ENCODE data around the gene FBXL19.

Gene FBXL19

GRCh38 chr16:30947541-30947858, 24.1 kb downstream of the FBXL19 start:
- DNase-seq (ENCODE audit: low read depth, low spot score): no peak

GRCh38 chr16:30947859-30948666, 24.7 kb downstream of the FBXL19 start:
- no peak for DNase-seq (ENCODE audit: low read depth, low spot score)

GRCh38 chr16:30948667-30949649, 25.6 kb downstream of the FBXL19 start, which contains the start of gene ORAI3:
Gene ORAI3 (plus strand): TSS chr16:30949068. CDS start chr16:30949290, 222 bp downstream.
- DNase-seq (ENCODE audit: low read depth, low spot score): no peak

DNA sequence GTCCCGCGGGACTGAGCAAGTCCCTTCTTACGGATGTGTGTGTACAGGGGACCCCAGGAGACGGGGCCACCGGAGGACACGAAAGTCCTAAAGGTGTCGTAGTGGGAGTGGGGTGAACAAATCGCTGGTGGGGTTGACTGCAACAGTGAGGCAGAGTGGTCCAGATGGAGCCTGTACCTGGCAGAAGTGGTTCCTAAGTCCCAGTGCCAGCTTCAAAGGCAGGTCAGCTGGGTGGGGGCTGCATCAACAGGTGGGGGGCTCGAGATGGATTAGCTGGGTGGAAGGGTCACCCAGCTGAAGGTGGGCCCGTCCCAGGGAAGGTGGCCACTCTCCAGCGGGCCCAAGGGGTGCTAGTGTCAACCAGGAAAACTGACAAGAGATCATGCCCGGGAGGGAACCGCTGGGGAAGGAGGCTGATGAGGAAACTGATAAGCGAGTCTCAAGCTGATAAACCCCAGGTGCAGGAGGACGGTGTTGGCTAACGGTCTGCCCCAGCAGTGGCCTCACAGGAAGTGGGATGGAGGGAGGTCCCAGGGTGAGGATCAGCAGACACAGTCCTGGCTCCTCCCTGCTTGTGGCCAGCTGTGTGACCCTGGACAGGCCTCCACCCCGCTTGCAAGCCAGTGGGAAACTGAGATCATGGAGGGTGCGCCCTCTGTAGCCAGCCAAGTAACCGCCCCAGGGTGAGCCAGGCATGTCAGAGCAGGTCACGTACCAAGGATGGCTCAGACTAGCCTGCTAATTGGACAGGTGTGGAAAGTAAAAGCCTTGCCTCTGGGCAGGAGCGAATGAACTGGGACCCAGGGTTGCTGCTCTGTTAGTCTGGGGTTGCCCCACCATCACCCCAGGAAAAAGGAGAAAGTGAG, 26.5 kb downstream of the FBXL19 start:
- no peak for DNase-seq (ENCODE audit: low read depth, low spot score)

DNA sequence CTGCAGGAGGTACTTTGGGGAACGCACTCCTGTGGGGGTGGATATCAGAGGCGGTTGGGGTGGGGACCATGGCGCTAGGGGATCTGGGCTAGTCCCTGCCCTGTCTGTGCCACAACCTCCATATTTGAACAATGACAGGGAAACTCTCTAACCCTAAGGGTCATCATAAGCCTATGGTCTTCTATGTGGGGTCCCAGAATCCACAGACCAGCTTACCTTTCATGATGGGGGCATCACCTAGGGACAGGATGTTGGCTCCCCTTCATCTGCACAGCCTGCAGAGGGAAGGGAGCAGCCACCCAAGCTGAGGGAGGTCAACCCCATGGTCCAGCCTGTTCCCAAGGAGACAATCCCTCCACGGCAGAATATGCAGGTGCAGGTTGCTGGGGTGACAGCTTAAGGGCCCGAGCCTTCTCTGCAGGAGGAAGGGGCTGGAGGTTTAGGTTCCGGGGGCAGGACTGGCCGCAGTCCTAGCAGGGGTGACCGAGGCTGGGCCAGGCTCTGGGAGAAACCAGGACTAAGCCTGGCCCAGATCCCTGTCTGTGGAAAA, 27.2 kb downstream of the FBXL19 start:
- no peak for DNase-seq (ENCODE audit: low read depth, low spot score)

DNA sequence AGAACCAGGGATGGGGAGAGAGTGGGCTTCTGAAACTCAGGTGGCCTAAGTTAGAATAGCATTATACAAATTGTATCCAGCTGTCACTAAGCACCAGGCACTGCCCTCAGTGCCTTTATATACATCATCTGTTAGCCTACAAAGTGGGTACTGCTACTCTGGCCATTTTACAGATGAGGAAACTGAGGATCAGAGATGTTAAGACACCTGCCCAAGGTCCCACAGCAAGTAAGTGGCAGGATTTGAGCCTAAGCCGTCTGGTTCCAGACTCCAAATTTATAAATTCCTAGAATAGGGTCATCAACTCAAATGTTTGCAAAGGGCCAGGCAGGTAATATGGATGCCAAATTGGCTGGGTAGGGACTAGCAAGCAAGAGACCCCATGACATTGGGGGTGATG, 27.8 kb downstream of the FBXL19 start:
- DNase-seq (ENCODE audit: low read depth, low spot score): no peak

DNA sequence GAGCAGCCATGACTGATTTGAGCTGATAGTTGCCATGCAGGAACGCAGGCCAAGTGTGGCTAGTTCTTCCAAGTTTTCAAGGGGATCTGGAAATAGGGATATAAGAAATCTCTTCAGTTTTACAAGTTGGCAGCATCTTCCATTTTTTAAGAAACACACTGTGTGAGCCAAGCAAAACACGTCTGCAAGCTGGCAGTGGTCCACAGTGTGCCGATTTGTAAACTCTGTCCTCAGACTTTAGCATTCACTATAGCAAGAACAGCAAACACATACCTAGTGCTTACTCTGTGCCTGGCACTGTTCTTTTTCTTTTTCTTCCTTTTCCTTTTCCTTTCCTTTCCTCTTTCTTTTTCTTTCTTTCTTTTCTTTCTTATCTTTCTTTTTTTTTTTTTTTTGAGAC, 28.4 kb downstream of the FBXL19 start:
- DNase-seq (ENCODE audit: low read depth, low spot score): no peak

DNA sequence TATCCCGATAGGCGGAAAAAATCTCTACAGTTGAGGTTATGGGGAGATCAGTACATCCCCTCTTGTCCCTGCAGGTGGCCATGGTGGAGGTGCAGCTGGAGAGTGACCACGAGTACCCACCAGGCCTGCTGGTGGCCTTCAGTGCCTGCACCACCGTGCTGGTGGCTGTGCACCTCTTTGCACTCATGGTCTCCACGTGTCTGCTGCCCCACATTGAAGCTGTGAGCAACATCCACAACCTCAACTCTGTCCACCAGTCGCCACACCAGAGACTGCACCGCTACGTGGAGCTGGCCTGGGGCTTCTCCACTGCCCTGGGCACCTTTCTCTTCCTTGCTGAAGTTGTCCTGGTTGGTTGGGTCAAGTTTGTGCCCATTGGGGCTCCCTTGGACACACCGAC, 29.7 kb downstream of the FBXL19 start:
- DNase-seq (ENCODE audit: low read depth, low spot score): no peak

DNA sequence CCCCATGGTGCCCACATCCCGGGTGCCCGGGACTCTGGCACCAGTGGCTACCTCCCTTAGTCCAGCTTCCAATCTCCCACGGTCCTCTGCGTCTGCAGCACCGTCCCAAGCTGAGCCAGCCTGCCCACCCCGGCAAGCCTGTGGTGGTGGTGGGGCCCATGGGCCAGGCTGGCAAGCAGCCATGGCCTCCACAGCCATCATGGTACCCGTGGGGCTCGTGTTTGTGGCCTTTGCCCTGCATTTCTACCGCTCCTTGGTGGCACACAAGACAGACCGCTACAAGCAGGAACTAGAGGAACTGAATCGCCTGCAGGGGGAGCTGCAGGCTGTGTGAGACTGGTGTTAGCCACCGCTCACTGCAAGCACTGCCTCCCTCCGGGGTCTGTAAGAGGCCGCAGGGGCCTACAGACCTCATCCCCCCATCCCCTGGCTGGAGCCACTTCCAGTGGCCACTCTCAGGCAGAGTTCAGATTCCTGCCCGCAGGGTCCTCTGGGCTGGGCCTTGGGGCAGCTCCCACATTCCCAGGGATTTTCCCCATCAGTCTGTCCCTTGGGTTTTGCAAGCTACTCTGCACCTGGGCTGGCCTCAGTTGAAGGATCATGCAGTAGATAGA, 30.2 kb downstream of the FBXL19 start:
- DNase-seq (ENCODE audit: low read depth, low spot score): no peak

DNA sequence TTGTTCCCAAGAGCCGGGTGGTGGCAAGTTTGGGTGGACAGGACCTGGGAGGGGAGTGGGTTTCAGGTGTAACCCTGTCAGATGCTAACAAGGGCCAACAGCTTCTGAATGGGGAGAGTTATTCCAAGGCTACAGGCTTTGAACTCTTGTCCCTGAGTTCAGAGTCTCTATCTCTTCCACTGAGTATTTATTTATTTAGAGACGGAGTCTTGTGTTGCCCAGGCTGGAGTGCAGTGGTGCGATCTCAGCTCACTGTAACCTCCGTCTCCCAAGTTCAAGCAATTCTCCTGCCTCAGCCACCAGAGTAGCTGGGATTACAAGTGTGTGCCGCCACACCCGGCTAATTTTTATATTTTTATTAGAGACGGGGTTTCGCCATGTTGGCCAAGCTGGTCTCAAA, 31.6 kb downstream of the FBXL19 start:
- no peak for DNase-seq (ENCODE audit: low read depth, low spot score)

DNA sequence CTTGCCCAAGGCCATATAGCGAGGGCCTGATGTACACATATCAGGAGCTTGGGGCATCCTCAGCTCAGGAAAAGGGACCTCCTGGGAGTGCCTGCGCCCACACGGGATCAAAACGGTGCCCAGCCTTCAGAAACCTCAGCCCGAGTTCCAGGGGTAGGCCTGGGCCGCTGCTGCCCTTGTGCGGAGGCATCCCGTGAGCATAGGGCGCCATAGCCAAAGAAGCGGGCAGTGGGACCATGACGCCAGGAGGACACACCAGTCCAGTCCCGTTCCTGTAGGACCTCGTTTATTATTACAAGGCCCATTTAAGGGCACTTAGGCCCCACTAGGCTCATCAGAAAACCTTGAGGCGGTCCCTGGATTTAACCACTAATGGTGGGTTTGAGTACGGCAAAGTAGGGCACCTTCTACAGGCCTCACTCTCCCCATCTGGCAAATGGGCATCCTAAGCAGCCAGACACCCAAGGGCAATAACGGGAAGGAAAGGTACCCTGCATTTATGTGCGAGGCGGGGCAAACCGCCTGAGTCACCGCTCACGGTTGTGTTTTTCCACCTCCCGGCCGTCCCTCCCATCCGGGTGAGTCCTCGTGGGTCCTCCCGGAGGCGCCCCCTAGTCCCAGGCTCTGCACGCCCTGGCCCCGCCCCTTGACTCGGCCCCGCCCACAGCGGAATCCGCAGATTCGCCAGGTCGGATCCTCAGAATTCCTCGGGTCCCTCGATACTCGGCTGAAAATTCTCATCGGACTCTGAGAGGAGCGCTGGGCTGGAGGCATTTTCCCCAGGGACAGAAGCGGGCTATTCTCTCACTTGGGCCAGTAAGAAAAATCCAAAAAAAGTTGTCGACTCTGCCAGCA, 33.5 kb downstream of the FBXL19 start:
- DNase-seq (ENCODE audit: low read depth, low spot score): peak; percentile 76

GRCh38 chr16:30957456-30958174, 34.2 kb downstream of the FBXL19 start, which contains the start of gene SETD1A:
Gene SETD1A (plus strand): TSS chr16:30957754. CDS start chr16:30958732, 978 bp downstream.
- peak; percentile 94 for DNase-seq (ENCODE audit: low read depth, low spot score)

DNA sequence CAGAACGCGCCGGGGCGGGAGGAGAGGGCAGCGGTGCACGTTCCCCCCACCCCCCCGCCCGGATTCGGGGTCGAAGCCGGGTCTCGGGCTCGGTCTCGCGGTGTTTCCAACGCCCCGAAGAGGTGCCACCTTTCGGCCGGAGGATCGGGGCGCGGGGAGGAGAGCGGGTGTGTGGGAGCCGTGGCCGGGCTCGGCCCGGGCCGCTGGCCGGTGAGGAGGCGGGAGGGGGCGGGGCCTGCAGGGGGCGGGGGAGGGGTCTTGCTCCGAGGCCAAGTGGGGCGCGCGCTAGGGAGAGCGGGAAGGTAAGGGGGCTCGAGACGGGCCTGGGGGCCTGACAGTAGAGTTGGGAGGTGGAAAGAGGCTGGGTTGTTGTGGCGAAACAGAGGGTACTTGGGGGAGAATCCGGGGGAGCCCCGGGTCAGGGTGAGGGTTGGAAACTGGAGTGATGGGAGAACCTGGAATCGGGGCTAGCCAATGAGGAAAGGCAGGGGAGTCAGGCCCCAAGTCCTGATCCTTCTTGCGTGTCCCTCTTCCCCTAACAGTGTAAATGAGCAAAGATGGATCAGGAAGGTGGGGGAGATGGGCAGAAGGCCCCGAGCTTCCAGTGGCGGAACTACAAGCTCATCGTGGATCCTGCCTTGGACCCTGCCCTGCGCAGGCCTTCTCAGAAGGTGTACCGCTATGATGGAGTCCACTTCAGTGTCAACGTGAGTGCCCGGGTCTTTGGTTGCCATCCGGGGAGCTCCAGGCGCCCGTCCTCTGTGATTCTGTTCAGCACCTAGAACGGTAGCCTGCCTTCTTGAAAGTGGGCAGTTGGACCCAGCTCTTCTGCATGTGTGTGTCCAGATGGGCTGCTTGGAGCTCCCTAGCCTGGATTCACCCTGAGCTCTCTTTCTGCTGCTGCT, 35.1 kb downstream of the FBXL19 start:
- DNase-seq (ENCODE audit: low read depth, low spot score): peak; percentile 29

- DNase-seq (ENCODE audit: low read depth, low spot score): no peak
Observed at GRCh38 chr16:30961384-30961783, 38.0 kb downstream of the FBXL19 start.

- no peak for DNase-seq (ENCODE audit: low read depth, low spot score)
Observed at GRCh38 chr16:30963925-30964511, 40.6 kb downstream of the FBXL19 start.

- no peak for DNase-seq (ENCODE audit: low read depth, low spot score)
Observed at GRCh38 chr16:30964574-30965226, 41.3 kb downstream of the FBXL19 start.

GRCh38 chr16:30965436-30965835, 42.1 kb downstream of the FBXL19 start:
- DNase-seq (ENCODE audit: low read depth, low spot score): no peak
